HG02623 (cell line): ENCODE results near the gene PROCR.
"Not testable (repeated sequence)": the region's sequence is repeated elsewhere in the genome, so short reads cannot be mapped to it uniquely, and the experiment has no call there.

Source experiments
- ATAC-seq: cut with Tn5 transposase; IDR thresholded peaks from one replicate; pipeline ENCODE4 v1.9.1; 2021; ENCODE audit warnings: moderate library complexity; ENCODE audit not compliant: unreplicated experiment

The PROCR gene

DNA sequence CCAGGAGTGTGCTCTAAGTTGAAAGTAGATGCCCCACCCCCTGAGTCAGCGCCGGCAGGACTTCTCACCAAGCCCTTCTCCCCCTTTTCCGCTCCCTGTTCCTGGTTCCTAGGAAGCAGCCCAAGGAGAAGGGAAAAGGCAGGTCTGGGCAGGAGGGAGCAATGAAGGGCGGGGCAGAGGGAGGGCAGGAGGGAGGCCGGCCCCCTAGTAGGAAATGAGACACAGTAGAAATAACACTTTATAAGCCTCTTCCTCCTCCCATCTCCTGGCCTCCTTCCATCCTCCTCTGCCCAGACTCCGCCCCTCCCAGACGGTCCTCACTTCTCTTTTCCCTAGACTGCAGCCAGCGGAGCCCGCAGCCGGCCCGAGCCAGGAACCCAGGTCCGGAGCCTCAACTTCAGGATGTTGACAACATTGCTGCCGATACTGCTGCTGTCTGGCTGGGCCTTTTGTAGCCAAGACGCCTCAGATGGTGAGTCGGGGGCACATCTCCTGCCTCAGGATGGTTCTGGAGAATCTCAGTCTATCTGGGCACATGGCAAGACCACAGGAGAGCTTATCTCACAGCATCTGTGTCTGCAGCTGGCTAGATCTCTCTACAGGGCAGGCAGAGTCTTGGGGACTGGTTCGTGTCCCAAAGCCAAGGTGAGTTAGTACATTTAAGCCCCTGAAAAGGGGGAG, at the start of gene PROCR:
TSS of gene PROCR (plus strand) at position 320 of the 681 bp plus-strand sequence. CDS start at position 403, 83 bp downstream.
- no peak for ATAC-seq

DNA sequence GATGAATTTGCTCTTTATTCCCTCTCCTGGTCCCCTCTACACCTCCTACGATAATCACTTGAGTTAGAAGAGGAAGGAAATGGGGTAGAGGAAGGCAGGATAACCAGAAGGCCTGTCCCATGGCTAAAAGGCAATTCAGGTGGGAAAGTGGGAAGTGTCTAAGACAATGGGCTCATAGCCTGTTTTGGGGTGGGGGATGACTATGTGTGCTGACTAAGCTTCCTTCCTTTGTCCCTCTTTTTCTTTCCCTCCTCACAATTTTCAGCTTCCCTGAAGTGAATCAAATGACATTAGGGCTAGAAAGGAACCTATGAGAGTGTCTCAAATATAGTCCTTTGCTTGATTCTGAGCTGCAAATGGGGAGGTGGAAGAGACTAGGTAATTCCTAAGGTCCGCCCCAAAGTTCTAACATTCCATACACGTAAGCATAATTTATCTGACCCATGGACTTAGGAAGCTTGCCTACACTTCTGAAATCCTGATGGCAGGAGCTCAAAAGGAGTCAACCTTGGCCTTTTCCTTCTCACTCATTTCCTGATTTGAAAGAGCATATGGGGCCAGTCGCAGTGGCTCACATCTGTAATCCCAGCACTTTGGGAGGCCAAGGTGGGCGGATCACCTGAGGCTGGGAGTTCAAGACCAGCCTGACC, 49.0 kb upstream of the PROCR start:
- ATAC-seq: no peak

DNA sequence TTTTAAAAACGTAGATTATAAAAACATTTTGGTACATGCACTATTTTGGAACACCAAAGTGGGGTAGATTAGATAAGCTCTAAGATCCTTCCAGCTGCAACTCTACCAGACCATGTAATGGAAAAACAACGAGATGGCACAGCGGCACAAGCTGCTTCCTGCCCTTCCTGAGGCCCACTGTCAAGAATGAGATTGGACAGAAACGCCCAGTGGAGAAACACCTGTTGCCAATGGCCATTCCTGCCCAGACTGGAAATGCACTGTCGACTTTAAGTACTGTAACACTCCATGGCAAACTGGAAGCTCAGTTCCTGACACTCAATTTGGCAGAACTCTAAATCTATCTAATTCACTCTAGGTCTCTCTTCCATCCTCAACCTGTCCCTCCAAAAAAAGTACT, 46.1 kb upstream of the PROCR start:
- no peak for ATAC-seq

DNA sequence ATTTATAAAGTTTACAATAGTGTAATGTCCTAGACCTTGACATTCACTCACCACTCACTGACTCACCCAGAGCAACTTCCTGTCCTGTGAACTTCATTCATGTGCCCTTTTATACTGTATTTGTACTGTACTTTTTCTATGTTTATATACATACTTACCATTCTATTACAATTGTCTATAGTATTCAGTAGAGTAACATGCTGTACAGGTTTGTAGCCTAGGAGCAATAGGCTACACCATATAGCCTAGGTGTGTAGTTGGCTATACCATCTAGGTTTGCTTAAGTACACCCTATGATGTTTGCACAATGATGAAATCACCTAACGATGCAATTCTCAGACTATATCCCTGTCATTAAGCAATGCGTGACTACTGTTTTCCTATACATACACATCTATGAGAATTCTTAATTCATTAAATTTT, 42.2 kb upstream of the PROCR start:
- ATAC-seq: no peak

DNA sequence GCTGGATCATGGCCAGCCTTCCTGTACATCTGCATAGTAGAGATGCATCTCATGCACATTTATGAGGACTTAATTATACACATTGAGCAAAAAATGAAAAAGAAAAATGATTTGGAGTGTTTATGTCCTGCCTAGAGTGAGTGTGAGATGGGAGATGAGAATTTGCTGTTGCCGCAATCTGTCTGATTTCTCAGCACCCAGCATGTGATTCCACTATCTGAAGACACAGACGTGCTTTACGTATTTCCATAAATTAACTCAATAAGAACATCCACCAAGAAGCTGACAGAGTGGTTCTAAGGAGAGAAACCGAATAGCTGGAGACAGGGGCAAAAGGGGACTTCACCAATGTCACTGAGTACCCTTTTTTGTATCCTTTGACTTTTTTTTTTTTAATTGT, 39.9 kb upstream of the PROCR start:
- ATAC-seq: no peak

DNA sequence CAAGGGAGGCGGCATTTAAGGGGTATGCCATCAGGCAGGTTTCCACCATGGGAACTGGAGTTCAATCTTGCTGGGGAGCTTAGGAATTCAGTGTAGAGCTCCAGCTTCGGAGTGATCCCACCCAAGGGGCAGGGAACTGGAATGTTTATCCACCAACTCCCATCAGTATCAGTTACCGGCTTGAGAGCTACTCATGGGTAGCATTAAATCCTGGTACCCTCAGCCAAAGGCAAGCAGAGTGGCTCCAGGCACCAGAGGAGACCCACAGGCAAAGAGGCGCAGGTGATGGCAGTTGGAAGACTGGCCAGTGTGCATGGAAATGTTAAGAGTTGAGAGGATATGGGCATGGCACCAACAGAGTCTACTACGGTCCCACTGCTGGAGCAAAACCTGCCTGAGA, 38.8 kb upstream of the PROCR start:
- no peak for ATAC-seq

DNA sequence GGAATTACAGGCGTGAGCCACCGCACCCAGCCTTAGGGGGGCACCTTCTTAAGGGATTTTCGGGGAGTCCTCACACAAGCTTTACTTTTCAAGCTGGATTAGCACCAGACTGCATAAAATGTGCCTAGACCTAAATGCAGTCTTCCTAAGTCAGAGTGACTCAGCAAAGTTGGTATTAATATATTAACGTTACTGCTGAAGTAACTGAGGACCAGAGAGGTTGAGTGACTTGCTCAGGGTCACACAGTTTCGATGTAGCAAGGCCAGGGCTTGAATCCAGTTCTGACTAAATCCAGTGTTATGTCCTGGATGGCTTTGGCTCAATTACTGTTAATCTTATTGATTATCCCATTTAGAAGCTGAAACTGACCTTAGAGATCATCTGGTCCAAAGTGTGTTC, 38.1 kb upstream of the PROCR start:
- ATAC-seq: no peak

DNA sequence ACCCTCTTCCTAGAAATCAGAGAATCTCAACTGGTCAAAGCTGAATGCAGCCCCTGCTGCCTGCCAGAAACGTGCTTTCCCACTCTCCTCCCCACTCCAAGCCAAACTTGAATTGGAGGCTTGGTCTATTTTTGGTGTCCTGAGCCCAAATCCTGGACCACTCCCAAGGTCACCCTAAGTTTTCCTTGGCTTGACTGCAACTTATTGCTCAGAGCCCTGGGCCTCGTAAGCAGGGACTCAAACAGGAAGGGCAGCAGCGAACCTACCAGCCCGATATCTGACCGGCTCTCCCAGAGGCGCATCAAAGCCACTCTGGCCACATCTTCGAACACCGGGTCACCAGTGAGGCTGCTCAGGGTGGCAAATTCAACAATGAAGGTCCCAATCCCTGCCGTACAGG, 37.4 kb upstream of the PROCR start:
- no peak for ATAC-seq

DNA sequence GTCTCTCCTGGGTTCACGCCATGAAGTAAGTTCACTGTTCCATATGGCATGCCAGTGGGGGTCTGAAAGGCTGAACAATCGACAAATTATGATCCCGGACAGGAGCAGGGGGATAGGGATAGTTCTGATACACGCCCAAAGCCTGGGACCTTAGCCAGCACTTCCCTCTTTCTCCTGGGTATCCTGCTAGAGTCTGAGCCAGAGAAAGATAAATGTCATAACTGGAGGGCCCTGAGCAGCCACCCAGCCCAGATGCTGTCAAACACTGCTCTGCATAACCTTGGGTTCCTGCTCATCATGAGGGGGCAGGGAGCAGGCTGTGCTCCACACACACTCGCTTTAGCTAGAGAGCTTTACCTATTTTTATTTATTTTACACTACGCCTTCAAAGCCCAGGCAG, 37.0 kb upstream of the PROCR start:
- no peak for ATAC-seq

DNA sequence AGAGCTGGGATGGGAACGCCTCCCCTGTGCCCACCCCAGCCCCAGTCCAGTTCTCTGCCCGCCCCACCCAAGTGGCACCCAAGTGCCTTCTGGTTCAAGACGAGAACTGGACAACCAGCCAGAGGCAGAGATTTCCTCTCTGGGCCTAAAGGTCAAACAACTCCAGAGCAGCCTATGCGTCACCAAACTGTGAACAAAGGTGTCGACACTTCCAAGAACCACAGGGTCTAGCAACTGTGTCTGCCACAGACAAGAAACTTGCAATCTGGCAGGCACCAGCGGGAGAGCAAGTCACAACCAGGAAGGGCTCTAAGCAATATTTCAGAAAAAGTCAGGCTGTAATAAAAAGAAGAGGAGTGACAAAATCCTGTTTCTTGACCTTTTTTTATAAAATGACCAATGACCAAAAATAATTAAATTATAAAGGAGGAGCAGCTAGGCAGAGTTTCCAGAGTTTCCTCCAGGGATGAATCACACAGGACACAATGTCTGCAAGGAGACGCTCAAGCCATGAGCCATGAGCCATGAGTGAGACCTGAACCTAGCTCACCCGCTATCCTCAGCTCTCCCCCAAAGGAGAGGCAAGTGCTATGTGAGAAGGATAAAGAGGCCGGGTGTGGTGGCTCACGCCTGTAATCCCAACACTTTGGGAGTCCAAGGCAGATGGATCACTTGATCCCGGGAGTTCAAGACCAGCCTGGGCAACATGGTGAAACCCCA, 35.8 kb upstream of the PROCR start:
- no peak for ATAC-seq

DNA sequence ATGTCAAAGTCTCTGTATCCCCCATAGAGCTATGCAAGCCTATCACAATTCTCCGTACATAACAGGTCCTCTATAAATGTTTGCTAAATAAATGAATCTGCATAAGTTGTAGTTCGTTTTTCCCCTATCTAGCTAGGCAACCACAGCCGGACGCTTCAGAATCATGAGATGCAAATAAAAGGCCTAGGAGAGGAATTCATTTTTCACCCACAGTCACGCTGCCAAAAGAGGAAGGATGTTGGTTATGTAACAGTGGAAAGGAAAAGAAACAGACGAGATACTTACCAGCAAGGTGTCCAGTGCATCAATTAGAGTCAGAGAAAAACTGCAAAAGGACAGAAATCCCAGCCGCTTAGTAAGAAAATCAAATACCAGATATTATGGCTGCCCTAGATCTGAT, 27.2 kb upstream of the PROCR start:
- no peak for ATAC-seq

DNA sequence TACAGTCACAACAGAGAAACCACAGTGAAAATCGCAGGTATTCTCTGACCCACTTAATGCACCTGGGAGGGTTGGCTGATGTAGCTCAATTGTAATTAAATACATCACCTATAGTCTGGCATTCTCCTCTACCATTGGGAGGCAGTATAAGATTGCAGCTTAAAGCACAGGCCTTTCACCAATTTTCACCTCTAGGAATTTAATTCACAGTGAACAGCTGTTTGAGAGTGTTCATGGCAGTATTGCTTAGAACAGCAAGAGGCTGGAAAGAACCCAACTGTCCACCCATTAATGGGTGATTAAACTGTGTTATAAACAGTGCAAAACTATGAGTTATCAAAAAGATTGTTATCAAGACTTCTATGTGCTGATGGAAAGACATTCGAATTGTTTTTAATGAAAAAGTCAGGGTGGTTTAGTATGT, 26.7 kb upstream of the PROCR start:
- no peak for ATAC-seq

DNA sequence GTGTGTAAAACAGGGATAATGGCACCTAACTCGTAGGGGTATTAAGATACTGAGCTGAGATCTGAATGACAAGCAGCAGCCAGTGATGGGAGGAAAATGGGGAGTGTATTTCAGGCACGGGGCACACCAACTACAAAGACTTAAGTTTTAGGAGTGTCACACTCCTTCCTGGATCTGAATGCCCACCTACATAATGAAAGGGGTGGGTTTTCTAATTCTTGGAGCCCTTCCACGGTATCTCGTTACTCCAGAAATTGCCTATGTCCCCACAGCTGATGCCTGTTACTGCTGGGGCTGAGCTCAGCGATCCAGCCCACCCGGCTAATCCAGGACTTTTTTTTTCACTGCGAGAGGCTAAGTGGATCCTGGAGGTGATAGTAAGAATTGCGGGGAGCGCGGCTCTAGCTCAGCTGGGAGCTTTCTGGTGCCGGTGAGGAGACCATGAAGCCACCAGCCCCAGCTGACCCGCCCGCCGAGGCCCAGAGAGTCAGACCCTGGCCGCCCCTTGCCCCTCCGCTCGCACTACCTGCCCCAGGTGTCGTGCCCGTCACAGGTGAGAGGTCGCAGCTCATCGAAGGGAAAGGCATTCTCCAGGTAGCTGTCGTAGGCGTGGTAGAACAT, 25.5 kb upstream of the PROCR start:
- no peak for ATAC-seq

DNA sequence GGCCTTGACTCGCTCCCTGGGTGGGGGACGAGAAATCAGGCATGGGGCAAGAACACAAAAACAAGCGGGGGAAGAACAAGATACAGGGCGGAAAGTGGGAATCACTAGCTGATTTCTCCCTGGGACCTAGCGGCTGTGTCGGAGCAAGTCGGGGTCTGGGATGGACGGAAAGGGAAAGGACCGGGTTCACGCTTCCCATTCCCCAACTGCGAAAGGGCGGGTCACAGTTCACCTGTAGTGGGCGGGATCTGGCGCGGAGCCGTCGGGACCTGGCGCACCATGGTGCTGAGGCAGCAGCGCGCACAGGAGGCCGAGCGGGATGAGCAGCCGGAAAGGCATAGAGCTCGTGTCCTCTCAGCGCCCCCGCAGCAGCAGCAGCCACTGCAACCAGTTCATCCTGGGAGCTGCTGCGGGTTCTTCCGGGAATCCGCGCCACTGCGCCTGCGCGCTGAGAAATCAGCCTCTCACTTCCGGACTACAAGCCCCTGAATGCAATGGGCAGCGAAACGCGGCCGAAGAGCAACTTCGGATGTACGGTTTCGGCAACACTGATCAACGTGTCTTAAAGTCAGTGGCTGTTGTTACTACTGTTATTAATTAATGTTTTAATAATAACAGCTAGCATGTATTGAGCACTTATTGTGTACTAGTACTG, 24.8 kb upstream of the PROCR start, which contains the start of gene EDEM2:
TSS of gene EDEM2 (minus strand) at position 417 of the 655 bp plus-strand sequence. CDS start at position 339, 78 bp downstream.
- peak; percentile 70 for ATAC-seq

DNA sequence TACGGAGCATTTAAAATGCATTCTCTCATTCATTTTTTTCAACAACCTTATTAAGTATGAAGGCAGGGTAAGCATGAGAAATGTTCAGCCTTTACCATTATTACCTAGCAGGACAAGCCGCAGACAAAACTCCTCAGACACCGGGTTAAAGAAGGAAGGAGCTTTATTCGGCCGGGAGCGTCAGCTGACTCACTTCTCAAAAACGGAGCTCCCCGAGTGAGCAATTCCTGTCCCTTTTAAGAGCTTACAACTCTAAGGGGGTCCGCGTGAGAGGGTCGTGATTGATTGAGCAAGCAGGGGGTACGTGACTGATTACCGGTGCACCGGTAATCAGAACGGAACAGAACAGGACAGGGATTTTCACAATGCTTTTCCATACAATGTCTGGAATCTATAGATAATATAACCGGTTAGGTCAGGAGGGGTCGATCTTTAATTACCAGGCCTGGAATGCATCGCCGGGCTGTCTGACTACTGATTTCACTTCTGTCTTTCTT, 24.2 kb upstream of the PROCR start:
- not testable (repeated sequence) for ATAC-seq

DNA sequence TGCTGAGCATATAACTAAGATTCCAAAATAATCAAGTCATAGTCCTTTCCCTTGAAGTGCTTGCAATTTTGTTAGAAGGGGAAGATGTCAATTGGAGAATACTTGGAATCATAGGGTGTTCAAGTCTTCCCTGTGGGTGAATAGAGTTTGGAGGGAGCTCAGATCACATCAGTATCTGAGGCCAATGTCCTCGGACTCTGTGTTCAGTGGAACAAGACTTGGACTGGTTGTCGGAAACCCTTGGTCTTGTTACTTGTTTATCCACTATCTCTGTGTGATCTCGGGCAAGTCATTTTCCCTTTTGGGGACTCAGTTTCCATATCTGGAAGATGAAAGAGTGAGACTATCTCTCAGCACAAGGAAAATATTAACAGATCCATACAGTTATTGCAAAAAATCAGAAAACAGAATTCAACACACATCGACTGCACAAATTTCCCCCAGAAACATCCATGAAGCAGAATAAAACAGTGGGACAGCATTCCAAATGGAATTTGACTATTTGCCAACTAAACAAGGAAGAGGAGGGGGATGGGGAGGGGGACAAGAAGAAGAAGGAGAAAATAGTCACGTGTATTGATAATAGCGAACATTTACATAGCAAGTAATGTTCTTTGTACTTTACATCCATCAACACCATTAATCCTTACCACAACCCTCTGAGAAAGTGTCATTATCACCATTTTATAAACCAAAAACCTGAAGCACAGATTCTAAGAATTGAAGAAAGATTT, 20.9 kb upstream of the PROCR start:
- ATAC-seq: no peak

DNA sequence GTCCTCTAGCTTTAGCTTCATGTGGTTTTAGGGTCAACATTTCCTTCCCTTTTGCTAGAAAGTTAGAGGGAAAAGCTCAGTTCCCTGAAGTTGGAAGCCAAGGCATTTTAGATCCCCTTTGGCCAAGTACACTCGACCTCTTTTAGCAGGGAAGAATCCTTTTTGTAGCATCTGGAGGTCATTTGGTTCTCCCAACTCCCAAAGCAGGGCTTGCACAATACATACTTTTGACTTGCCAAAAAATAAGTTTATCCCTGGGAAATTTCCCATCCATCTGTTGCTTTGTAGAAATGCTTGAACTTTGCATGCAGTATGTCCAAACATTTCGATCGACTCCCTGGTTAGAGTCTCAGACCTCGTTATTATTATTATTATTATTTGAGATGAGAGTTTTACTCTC, 20.1 kb upstream of the PROCR start:
- ATAC-seq: no peak

DNA sequence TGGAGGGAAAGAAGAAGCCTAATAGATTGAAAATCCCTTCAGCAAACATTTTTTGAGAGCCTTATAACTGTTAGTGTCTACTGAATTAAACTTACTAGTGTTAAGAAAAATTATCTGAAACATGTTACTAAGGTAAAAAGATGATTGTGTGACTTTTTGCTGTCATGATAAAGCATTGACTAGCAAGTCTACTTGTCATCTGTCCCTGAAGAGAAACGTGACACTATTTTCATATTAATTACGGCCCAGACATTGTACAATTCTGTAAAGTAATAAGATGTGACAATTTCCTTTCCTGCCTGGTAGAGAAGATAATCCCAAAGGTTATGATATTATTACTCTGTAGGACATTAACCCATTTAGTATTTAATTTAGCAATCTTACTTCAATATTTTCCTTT, 15.9 kb upstream of the PROCR start:
- no peak for ATAC-seq

DNA sequence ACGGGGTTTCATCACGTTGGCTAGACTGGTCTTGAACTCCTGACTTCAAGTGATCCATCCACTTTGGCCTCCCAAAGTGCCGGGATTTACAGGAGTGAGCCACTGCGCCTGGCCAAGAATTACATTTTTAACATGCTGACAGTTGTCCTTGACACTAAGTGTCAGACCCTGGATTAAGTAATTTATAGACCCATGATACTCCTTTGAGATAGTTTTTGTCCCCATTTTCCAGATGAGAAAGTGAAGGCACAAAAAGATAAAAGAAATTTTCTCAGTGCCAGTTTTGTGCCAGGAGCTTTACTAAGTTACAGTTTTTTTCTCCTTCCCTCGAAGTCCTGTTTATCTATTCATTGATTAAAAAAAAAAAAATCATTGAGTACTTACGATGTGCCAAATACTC, 14.9 kb upstream of the PROCR start:
- ATAC-seq: no peak

DNA sequence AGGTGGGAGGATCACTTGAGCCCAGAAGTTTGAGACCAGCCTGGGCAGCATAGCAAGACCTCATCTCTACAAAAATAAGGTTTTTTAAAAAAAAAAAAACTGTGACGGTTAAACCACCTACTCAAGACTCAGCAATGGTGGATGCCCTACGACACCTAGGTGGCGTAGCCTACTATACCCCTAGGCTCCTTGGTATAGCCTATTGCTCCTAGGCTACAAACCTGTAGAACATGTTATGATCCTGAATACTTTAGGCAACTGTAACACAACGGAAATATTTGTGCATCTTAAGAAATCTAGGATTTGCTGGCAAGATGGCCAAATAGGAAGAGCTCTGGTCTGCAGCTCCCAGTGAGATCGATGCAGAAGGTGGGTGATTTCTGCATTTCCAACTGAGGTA, 11.5 kb upstream of the PROCR start:
- ATAC-seq: not testable (repeated sequence)
